Activated T-cell treated with anti-CD3 and anti-CD28 coated beads for 48 hours (primary cell): ENCODE results near the gene SSBP4.
"Not testable (repeated sequence)": the region's sequence is repeated elsewhere in the genome, so short reads cannot be mapped to it uniquely, and the experiment has no call there.

Experiments
- DNase-seq: peaks from one replicate; pipeline ENCODE4 v3.0.0-alpha.2; 2020; ENCODE audit warnings: low read depth

Gene SSBP4

GRCh38 chr19:18419195-18419698 is at the start of gene SSBP4:
Gene SSBP4, plus strand, starts transcription at chr19:18419398. Its CDS starts 251 bp downstream, at chr19:18419649.
- DNase-seq, result peak; percentile 73

GRCh38 chr19:18373407-18373891 is 45.7 kb upstream of the SSBP4 start:
- no peak for DNase-seq

DNA sequence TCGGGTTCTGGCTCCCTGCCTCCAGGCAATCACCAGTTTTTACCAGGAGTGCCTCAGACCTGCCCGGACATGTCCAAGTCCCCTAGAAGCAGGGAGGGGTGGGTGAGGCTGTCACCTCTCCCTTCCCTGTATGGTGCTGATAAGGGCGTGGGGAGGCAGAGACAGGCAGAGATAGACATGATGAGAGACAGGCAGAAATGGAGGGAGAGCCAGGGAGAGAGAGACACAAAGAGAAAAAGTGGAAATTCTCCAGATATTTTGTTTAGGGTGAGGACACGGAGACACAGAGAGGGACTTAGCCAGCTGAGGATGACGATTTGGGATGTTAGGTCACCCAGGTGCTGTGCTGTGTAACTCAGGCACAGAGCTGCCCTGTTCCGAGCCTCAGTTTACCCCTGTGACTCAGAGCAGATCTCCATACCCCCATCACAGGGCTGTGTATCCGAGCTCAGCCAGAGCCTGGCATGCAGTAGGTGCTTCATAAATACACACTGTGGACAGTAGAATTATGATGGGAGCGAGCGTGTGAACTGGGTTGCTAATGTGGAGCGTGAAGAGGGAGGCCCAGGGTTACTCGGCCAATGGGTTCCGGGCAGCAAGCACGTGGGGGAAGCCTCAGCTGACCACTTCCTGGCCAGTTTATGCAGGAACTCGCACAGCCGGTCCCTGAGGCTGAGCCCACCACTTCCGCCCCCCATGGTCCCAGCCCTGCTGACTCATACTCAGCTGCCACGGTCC is 45.1 kb upstream of the SSBP4 start:
- DNase-seq, result peak; percentile 46

DNA sequence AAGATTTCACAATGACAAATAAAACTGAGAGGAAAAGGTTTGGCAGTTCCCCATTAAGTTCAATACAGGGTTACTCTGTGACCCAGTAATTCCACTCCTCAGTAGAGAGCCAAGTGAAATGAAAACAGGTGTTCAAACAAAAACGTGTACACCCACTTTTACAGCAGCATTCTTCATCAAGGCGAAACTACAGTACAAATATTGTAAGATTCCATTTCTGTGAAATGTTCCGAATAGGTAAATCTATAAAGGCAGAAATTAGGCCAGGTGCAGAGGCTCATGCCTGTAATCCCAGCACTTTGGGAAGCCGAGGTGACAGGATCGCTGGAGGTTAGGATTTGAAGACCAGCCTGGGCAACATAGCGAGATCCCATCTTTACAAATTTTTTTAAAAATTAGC is 42.2 kb upstream of the SSBP4 start:
- DNase-seq, result no peak

DNA sequence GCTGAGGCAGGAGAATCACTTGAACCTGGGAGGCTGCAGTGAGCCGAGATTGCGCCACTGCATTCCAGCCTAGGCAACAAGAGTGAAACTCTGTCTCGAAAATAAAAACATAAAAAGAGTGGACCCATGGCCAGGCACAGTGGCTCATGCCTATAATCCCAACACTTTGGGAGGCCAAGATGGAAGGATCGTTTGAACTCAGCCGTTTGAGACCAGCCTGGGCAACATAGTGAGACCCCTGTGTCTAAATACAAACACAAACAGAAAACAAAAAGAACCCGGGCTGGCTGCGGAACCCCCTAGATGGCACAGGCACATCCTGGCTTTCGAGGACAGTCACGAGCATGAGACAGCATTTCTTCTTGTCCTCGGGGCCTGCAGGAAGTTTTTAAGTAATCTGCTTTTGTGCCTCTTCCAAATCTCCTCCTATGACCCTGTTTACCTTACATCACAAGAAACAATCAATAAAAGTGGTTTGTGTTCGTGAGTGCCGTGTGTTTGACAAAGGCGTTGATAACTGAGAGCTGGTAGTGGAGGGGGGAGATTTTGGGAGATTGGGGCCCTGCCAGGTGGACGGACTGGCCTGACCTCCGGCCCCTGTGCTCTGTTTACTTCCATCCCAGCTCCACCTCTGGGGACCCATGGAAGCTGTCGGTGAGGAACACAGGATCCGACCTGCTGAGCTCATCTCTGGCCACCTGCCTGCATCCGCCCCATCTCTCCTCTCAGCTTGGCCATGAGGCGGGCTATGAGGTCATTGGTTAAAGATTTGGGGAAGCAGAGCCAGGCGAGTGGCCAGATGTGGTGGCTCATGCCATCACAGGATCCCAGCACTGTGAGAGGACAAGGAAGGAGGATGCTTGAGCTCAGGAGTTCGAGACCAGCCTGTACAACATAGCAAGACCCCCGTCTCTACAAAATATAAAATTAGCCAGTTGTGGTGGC is 39.1 kb upstream of the SSBP4 start:
- DNase-seq, result no peak

GRCh38 chr19:18380843-18381242 is 38.4 kb upstream of the SSBP4 start:
- no peak for DNase-seq

- DNase-seq, result not testable (repeated sequence)
These were observed 35.6 kb upstream of the SSBP4 start for GRCh38 chr19:18383622-18384021.

- no peak for DNase-seq
These were observed 34.4 kb upstream of the SSBP4 start for GRCh38 chr19:18384775-18385174.

DNA sequence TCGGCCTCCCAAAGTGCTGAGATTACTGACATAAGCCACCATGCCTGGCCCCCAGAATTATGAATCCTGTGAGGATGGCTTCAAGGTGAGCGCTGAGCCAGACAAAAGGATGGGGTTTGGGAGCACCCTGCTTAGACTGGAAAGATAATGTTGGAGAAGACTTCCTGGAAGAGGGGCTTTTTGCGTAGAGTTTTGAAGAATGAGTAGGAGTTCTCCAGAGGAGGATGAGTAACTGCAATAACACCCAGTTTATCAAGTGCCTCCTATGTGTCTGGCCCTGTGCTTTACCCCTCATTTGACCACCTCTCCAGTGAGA is 33.9 kb upstream of the SSBP4 start:
- DNase-seq, result no peak

DNA sequence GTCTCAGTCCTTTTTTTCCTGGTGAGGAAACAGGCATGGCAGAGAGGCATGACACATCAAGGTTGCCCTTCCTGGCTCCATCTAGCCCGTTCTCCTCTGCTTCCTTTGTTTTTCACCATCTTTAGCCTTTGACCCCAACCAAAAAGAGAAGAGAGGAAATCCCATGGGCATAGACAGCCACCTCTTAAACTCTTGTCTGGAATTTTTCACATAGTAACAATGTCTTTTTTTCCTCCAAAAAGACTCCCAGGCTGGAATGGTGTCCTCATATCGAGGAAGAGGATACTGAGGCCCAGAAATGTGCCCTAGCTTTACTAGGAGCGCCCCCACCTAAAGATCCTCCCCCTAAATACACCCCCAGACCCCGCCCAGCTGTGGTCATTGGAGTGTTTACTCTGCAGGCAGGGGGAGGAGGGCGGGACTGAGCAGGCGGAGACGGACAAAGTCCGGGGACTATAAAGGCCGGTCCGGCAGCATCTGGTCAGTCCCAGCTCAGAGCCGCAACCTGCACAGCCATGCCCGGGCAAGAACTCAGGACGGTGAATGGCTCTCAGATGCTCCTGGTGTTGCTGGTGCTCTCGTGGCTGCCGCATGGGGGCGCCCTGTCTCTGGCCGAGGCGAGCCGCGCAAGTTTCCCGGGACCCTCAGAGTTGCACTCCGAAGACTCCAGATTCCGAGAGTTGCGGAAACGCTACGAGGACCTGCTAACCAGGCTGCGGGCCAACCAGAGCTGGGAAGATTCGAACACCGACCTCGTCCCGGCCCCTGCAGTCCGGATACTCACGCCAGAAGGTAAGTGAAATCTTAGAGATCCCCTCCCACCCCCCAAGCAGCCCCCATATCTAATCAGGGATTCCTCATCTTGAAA is 33.3 kb upstream of the SSBP4 start, which contains the start of gene GDF15:
TSS of gene GDF15 (plus strand) at position 484 of the 868 bp plus-strand sequence. CDS start at position 516, 32 bp downstream.
- peak; percentile 40 for DNase-seq

DNA sequence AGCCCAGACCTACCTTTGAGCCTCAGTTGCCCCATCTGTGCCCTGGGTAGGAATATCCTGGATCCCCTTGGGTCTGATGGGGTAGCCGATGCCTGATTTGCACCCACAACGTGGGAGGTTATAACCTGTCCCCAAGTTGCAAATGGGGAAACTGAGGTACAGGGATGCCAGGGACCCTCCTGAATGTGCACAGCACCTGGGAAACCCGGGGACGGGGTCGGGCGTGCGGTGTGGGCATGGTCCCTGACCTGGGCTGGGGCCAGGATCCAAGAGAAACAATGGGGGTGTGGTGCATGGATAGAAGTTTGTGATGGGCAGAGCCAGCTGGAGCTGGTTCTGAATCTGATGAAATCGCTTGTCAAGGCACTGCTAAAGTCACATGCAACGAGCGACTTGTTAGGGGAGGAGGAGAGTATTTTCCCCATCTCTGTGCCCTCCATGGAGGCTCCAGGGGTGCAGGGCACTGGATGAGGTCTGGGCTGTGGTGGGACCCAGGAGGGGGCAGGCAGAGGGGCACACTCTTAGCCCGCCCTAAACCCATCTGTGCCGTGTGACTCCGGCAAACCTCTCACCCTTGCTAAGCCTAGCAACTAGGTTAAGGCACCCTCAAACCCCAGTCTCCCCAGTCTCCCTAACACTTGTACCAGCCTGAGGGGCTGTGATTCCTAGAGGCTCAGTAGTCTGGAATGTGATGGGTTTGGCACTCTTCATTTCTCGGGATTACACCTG is 32.5 kb upstream of the SSBP4 start:
- DNase-seq, result no peak

GRCh38 chr19:18388100-18388959 is 30.9 kb upstream of the SSBP4 start:
- DNase-seq, result peak; percentile 89

DNA sequence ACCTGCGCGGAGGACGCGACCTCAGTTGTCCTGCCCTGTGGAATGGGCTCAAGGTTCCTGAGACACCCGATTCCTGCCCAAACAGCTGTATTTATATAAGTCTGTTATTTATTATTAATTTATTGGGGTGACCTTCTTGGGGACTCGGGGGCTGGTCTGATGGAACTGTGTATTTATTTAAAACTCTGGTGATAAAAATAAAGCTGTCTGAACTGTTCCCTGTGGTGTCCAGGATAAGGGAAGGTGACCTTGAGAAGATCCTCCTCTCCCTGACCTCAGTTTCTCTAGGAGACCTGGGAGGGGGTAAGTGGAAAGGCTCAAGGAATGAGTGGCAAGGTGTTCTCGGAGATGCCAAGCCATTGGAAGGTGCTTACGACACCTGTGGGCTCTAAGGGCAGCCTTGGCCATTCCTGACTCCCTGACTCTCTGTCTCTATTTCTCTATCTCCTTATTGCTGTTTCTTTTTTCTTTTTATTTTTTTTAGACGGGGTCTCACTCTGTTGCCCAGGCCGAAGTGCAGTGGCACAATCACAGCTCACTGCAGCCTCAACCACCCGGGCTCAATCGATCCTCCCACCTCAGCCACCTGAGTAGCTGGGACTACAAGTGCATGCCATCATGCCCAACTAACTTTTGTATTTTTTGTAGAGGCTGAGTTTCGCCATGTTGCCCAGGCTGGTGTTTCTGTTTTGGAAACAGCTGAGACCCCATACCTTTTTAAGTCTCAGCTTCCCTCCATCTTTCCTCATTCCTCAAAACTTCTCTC is 30.1 kb upstream of the SSBP4 start:
- no peak for DNase-seq

GRCh38 chr19:18389726-18390064 is 29.5 kb upstream of the SSBP4 start:
- no peak for DNase-seq

GRCh38 chr19:18390065-18390907 is 28.9 kb upstream of the SSBP4 start:
- DNase-seq, result no peak

GRCh38 chr19:18391509-18392075 is 27.6 kb upstream of the SSBP4 start:
- no peak for DNase-seq

GRCh38 chr19:18392417-18392816 is 26.8 kb upstream of the SSBP4 start:
- DNase-seq, result no peak

GRCh38 chr19:18392926-18393325 is 26.3 kb upstream of the SSBP4 start:
- DNase-seq, result no peak
